H7 (cell line): ENCODE measurements around the gene IMMT. TPM values are rescaled to one million over a fixed set of nuclear protein-coding genes. Genes with fewer than 3 reads are reported as not detected.
"Not testable (repeated sequence)": the region's sequence is repeated elsewhere in the genome, so short reads cannot be mapped to it uniquely, and the experiment has no call there.

Experiments
- DNase-seq: peaks from one replicate; pipeline ENCODE4 v3.0.0; 2012
- H3K27me3 ChIP-seq: 2 replicates; pipeline ENCODE4 v1.6.0; 2011; ENCODE audit warnings: mild to moderate bottlenecking, low read length; ENCODE audit not compliant: control insufficient read depth, insufficient read depth
- H3K36me3 ChIP-seq: replicated peaks from 2 replicates; pipeline ENCODE4 v1.5.1; 2011; ENCODE audit warnings: low read length; ENCODE audit not compliant: control insufficient read depth, insufficient read depth
- H3K4me3 ChIP-seq: 2 replicates; pipeline ENCODE4 v1.5.1; 2011; ENCODE audit warnings: low read depth, mild to moderate bottlenecking, control low read depth, low read length, moderate library complexity; ENCODE audit not compliant: insufficient read depth
- total RNA-seq: library from RNA; depleted of rRNA; stranded (reverse); fragments of >200 nt; shearing (Covaris generic); gene quantifications from 2 replicates; pipeline ENCODE4 v1.2.3, GENCODE V29; 2014

IMMT gene
- total RNA-seq, 1 experiment from 2014 or later, result 106 TPM

- no peaks in the 10 kb centered on the region for H3K36me3 ChIP-seq
- no peak overlapping the region for H3K4me3 ChIP-seq
- H3K27me3 ChIP-seq, result no peaks in the 10 kb centered on the region
- no peak for DNase-seq
These were observed 37.1 kb upstream of the IMMT start for GRCh38 chr2:86232373-86232784.

- no peak for DNase-seq
- Histone ChIP-seq H3K4me3 (no peak overlapping the region), H3K36me3 (no peaks in the 10 kb centered on the region), H3K27me3 (no peaks in the 10 kb centered on the region)
These were observed 36.6 kb upstream of the IMMT start for GRCh38 chr2:86231680-86232372.

- DNase-seq, result no peak
- Histone ChIP-seq H3K4me3 (no peak overlapping the region), H3K27me3 (no peaks in the 10 kb centered on the region), H3K36me3 (no peaks in the 10 kb centered on the region)
These were observed 35.7 kb upstream of the IMMT start for GRCh38 chr2:86230961-86231360.

GRCh38 chr2:86229221-86229620 lies 34.0 kb upstream of the IMMT start:
- H3K27me3 ChIP-seq, result no peaks in the 10 kb centered on the region
- H3K36me3 ChIP-seq, result no peaks in the 10 kb centered on the region
- no peak for DNase-seq
- H3K4me3 ChIP-seq, result no peak overlapping the region

- not testable (repeated sequence) for H3K36me3 ChIP-seq, H3K27me3 ChIP-seq
These were observed 33.3 kb upstream of the IMMT start for GRCh38 chr2:86228574-86228973.

GRCh38 chr2:86227685-86228084 lies 32.4 kb upstream of the IMMT start:
- H3K4me3 ChIP-seq, result no peak overlapping the region

More at GRCh38 chr2:86228574-86228973, 33.3 kb upstream of the IMMT start:
- not testable (repeated sequence) for DNase-seq, H3K4me3 ChIP-seq

GRCh38 chr2:86226636-86227520 lies 31.6 kb upstream of the IMMT start:
- Histone ChIP-seq H3K36me3 (no peaks in the 10 kb centered on the region), H3K27me3 (no peaks in the 10 kb centered on the region), H3K4me3 (no peak overlapping the region)
- DNase-seq, result no peak

More at GRCh38 chr2:86227685-86228084, 32.4 kb upstream of the IMMT start:
- no peaks in the 10 kb centered on the region for H3K27me3 ChIP-seq
- DNase-seq, result no peak
- H3K36me3 ChIP-seq, result no peaks in the 10 kb centered on the region

GRCh38 chr2:86226070-86226469 lies 30.8 kb upstream of the IMMT start:
- no peak for DNase-seq
- Histone ChIP-seq H3K36me3 (no peaks in the 10 kb centered on the region), H3K27me3 (no peaks in the 10 kb centered on the region), H3K4me3 (no peak overlapping the region)

- Histone ChIP-seq H3K4me3 (no peak overlapping the region), H3K36me3 (no peaks in the 10 kb centered on the region), H3K27me3 (no peaks in the 10 kb centered on the region)
- no peak for DNase-seq
These were observed 30.3 kb upstream of the IMMT start for GRCh38 chr2:86225581-86225980.

GRCh38 chr2:86224645-86225355 lies 29.5 kb upstream of the IMMT start:
- H3K4me3 ChIP-seq, result no peak overlapping the region
- DNase-seq, result no peak
- no peaks in the 10 kb centered on the region for H3K36me3 ChIP-seq

GRCh38 chr2:86223927-86224560 lies 28.8 kb upstream of the IMMT start:
- no peak for DNase-seq
- H3K4me3 ChIP-seq, result no peak overlapping the region

More at GRCh38 chr2:86224645-86225355, 29.5 kb upstream of the IMMT start:
- no peaks in the 10 kb centered on the region for H3K27me3 ChIP-seq

GRCh38 chr2:86223140-86223926 lies 28.1 kb upstream of the IMMT start:
- Histone ChIP-seq H3K4me3 (no peak overlapping the region), H3K27me3 (no peaks in the 10 kb centered on the region), H3K36me3 (no peaks in the 10 kb centered on the region)
- no peak for DNase-seq

More at GRCh38 chr2:86223927-86224560, 28.8 kb upstream of the IMMT start:
- Histone ChIP-seq H3K36me3 (no peaks in the 10 kb centered on the region), H3K27me3 (no peaks in the 10 kb centered on the region)

GRCh38 chr2:86221066-86221684 lies 25.9 kb upstream of the IMMT start:
- DNase-seq, result peak; percentile 63
- H3K27me3 ChIP-seq, result no peaks in the 10 kb centered on the region
- no peaks in the 10 kb centered on the region for H3K36me3 ChIP-seq
- no peak overlapping the region for H3K4me3 ChIP-seq
